ENCODE measurements around the gene GTF3C1.

Gene GTF3C1

DNA sequence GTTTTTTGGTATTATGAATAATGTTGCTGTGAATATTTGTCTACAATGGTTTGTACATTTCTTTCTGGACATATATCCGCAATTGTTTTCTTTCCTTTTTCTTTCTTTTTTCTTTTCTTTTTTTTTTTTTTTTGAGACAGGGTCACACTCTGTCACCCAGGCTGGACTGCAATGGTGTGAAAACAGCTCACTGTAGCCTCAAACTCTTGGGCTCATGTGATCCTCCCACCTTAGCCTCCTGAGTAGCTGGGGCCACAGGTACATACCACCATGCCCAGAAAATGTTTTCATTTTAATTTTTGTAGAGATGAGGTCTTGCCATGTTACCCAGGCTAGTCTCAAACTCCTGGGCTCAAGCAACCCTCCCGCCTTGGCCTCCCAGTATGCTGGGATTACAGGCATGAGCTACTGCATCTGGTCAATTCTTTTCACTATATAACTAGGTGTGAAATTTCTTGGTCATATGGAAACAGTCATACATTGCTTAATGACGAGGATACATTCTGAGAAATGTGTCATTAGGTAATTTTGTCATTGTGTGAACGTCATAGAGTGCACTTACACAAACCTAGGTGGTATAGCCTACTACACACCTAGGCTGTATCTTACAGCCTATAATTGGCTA, 132.6 kb downstream of the GTF3C1 start:
- no peak for DNase-seq

DNA sequence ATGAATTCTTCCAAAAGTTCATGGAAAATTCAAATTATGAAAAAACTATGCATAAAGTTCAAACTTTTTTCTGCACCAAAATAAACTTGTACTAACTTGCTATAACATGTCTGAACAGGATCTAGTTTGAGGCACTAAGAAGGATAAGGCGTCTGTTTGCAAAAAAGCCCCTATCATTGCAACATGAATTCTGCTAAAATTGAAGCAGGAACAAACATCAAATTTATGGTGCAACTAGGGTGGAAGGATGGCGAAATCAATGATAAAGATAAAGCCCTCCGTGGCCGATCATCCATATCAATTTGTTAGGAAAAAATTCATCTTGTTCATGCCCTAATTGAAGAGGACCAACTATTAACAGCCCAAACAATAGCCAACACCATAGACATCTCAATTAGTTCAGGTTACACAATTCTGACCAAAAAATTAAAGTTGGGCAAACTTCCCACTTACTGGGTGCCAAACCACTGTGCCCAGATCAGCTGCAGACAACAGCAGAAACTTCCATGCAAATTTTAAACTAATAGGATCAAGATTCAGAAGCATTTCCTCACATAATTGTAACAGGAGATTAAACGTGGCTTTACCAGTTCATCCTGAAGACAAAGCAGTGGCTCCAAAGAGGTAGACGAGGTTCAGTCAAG, 134.8 kb downstream of the GTF3C1 start:
- no peak for DNase-seq

DNA sequence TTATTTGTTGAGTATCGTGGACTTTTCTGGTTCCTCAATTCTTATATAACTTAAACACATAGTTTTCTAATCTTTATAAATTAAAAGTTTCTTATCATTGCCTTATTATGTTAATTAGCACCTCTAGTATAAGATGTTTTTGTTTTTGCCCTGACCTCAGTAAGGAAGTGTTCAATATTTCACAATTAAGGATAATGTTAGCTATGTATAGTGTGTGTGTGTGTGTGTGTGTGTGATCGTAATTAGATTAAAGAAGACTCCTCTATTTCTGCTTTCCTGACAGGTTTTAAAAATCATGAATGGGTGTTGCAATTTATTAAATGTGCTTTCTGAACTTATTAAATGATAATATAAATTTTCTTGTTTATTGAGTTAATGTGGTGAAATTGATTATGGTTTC, 135.8 kb downstream of the GTF3C1 start:
- no peak for DNase-seq

DNA sequence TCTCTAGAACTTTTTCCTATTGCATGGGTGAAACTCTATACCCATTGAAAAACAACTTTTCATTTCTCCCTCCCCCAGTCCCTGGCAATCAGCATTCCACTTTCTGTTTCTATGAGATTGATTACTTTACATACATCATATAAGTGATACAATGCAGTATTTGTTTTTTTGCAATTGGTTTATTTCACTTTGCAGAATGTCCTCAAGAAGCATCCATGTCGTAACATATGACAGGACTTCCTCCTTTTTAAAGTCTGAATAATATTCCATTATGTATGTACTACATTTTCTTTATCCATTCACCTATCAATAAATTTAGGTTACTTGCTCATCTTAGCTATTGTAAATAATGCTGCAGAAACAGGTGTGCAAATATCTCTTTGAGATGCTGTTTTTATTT, 139.0 kb downstream of the GTF3C1 start:
- no peak for DNase-seq

All from CD4-positive, alpha-beta T cell treated with Interleukin-4 for 4 hours (primary cell).